IPS-20b (cell line): ENCODE data around the gene FOCAD.
A peak's percentile ranks its signal among the peaks of the same experiment; 100 is the strongest.
"Not testable (repeated sequence)": the region's sequence is repeated elsewhere in the genome, so short reads cannot be mapped to it uniquely, and the experiment has no call there.

ENCODE experiments used
- H3K27ac ChIP-seq: one replicate; pipeline ENCODE4 v1.5.1; 2013; ENCODE audit warnings: low read length
- H3K27me3 ChIP-seq: 2 replicates; pipeline ENCODE4 v1.6.1; 2013; ENCODE audit warnings: mild to moderate bottlenecking, low read length, inconsistent platforms; ENCODE audit not compliant: insufficient read depth
- H3K36me3 ChIP-seq: 2 replicates; pipeline ENCODE4 v1.6.1; 2013; ENCODE audit warnings: low read depth, mild to moderate bottlenecking, inconsistent platforms, low read length, moderate library complexity; ENCODE audit not compliant: insufficient read depth
- H3K4me1 ChIP-seq: 2 replicates; pipeline ENCODE4 v1.6.1; 2013; ENCODE audit warnings: mild to moderate bottlenecking, control low read depth, inconsistent platforms, low read length, moderate library complexity; ENCODE audit not compliant: insufficient read depth
- H3K4me3 ChIP-seq: 2 replicates; pipeline ENCODE4 v1.5.1; 2013; ENCODE audit warnings: mild to moderate bottlenecking, low read length, inconsistent platforms
- H3K9ac ChIP-seq: 2 replicates; pipeline ENCODE4 v1.6.1; 2013; ENCODE audit warnings: low read depth, mild to moderate bottlenecking, inconsistent platforms, low read length, moderate library complexity
- H3K9me3 ChIP-seq: 2 replicates; pipeline ENCODE4 v1.6.1; 2013; ENCODE audit warnings: mild to moderate bottlenecking, low read depth, low read length, inconsistent platforms; ENCODE audit not compliant: insufficient read depth

FOCAD gene

GRCh38 chr9:20945856-20946255 is 261.8 kb downstream of the FOCAD start:
- H3K9me3 ChIP-seq, result no peaks in the 10 kb centered on the region
- no peak overlapping the region for H3K9ac ChIP-seq
- H3K4me3 ChIP-seq, result no peak overlapping the region
- H3K27ac ChIP-seq, result no peak overlapping the region
- H3K36me3 ChIP-seq, result peaks cover 4% of the 10 kb centered on the region
- H3K4me1 ChIP-seq, result peaks cover 20% of the 10 kb centered on the region; the same call in 1 of the 2 replicates
- H3K27me3 ChIP-seq, result no peaks in the 10 kb centered on the region

GRCh38 chr9:20948703-20949102 is 264.6 kb downstream of the FOCAD start:
- H3K27me3 ChIP-seq, result no peaks in the 10 kb centered on the region
- no peaks in the 10 kb centered on the region for H3K9me3 ChIP-seq
- peaks cover 33% of the 10 kb centered on the region for H3K36me3 ChIP-seq
- peak overlapping the region; percentile 39; the same call in 1 of the 2 replicates for H3K4me3 ChIP-seq
- 0 out of 2 replicates have a peak overlapping the region, but pooled peaks have one; percentile 3 for H3K9ac ChIP-seq
- peak overlapping the region; percentile 31 for H3K27ac ChIP-seq
- H3K4me1 ChIP-seq, result peaks cover 20% of the 10 kb centered on the region; the same call in 1 of the 2 replicates

GRCh38 chr9:20950707-20951106 is 266.6 kb downstream of the FOCAD start:
- no peak overlapping the region for H3K9ac ChIP-seq

GRCh38 chr9:20962536-20963225 is 278.6 kb downstream of the FOCAD start:
- Histone ChIP-seq H3K27ac (no peak overlapping the region), H3K9me3 (no peaks in the 10 kb centered on the region), H3K4me3 (no peak overlapping the region), H3K9ac (no peak overlapping the region), H3K4me1 (no peaks in the 10 kb centered on the region), H3K36me3 (no peaks in the 10 kb centered on the region), H3K27me3 (no peaks in the 10 kb centered on the region)

More at GRCh38 chr9:20950707-20951106, 266.6 kb downstream of the FOCAD start:
- no peaks in the 10 kb centered on the region for H3K9me3 ChIP-seq
- H3K36me3 ChIP-seq, result peaks cover 37% of the 10 kb centered on the region
- peaks cover 29% of the 10 kb centered on the region; the same call in 1 of the 2 replicates for H3K4me1 ChIP-seq
- no peak overlapping the region for H3K4me3 ChIP-seq
- H3K27ac ChIP-seq, result no peak overlapping the region
- H3K27me3 ChIP-seq, result no peaks in the 10 kb centered on the region

GRCh38 chr9:20972684-20973083 is 288.6 kb downstream of the FOCAD start:
- H3K4me1 ChIP-seq, result no peaks in the 10 kb centered on the region
- H3K27me3 ChIP-seq, result no peaks in the 10 kb centered on the region
- peaks cover 13% of the 10 kb centered on the region for H3K36me3 ChIP-seq
- H3K9me3 ChIP-seq, result no peaks in the 10 kb centered on the region
- no peak overlapping the region for H3K9ac ChIP-seq
- H3K27ac ChIP-seq, result no peak overlapping the region
- H3K4me3 ChIP-seq, result no peak overlapping the region

- not testable (repeated sequence) for H3K4me1 ChIP-seq, H3K4me3 ChIP-seq, H3K9me3 ChIP-seq, H3K27ac ChIP-seq, H3K9ac ChIP-seq, H3K27me3 ChIP-seq
- H3K36me3 ChIP-seq, result peaks cover 16% of the 10 kb centered on the region
Observed at GRCh38 chr9:20973246-20973947, 289.3 kb downstream of the FOCAD start.

GRCh38 chr9:20974191-20974938 is 290.3 kb downstream of the FOCAD start:
- not testable (repeated sequence) for H3K27me3 ChIP-seq, H3K4me1 ChIP-seq, H3K9ac ChIP-seq, H3K27ac ChIP-seq, H3K9me3 ChIP-seq, H3K4me3 ChIP-seq
- H3K36me3 ChIP-seq, result peaks cover 16% of the 10 kb centered on the region

GRCh38 chr9:20978249-20978648 is 294.2 kb downstream of the FOCAD start:
- H3K27ac ChIP-seq, result no peak overlapping the region
- H3K27me3 ChIP-seq, result no peaks in the 10 kb centered on the region
- H3K9me3 ChIP-seq, result no peaks in the 10 kb centered on the region
- no peak overlapping the region for H3K9ac ChIP-seq
- H3K4me3 ChIP-seq, result no peak overlapping the region
- H3K36me3 ChIP-seq, result peaks cover 39% of the 10 kb centered on the region
- H3K4me1 ChIP-seq, result no peaks in the 10 kb centered on the region

GRCh38 chr9:20980832-20981455 is 296.9 kb downstream of the FOCAD start:
- H3K9me3 ChIP-seq, result no peaks in the 10 kb centered on the region
- peaks cover 39% of the 10 kb centered on the region for H3K36me3 ChIP-seq
- H3K27ac ChIP-seq, result no peak overlapping the region
- H3K9ac ChIP-seq, result no peak overlapping the region
- no peak overlapping the region for H3K4me3 ChIP-seq
- no peaks in the 10 kb centered on the region for H3K4me1 ChIP-seq
- H3K27me3 ChIP-seq, result no peaks in the 10 kb centered on the region

- Histone ChIP-seq H3K27me3 (no peaks in the 10 kb centered on the region), H3K27ac (no peak overlapping the region), H3K36me3 (peaks cover 39% of the 10 kb centered on the region), H3K4me1 (no peaks in the 10 kb centered on the region), H3K9me3 (no peaks in the 10 kb centered on the region), H3K4me3 (no peak overlapping the region), H3K9ac (no peak overlapping the region)
Observed at GRCh38 chr9:20981486-20981885, 297.4 kb downstream of the FOCAD start.

- Histone ChIP-seq H3K9ac (no peak overlapping the region), H3K27ac (no peak overlapping the region), H3K9me3 (no peaks in the 10 kb centered on the region), H3K4me1 (peaks cover 8% of the 10 kb centered on the region), H3K27me3 (no peaks in the 10 kb centered on the region), H3K4me3 (no peak overlapping the region), H3K36me3 (peaks cover 31% of the 10 kb centered on the region; the same call in 1 of the 2 replicates)
Observed at GRCh38 chr9:20984506-20984905, 300.4 kb downstream of the FOCAD start.
